Epidermal melanocyte (primary cell): ENCODE results near the gene AXL.
"Not testable (repeated sequence)": the region's sequence is repeated elsewhere in the genome, so short reads cannot be mapped to it uniquely, and the experiment has no call there.

Experiments used
- DNase-seq: peaks from one replicate; pipeline ENCODE4 v3.0.0; 2011; ENCODE audit warnings: low spot score; ENCODE audit not compliant: insufficient read length

Gene AXL

DNA sequence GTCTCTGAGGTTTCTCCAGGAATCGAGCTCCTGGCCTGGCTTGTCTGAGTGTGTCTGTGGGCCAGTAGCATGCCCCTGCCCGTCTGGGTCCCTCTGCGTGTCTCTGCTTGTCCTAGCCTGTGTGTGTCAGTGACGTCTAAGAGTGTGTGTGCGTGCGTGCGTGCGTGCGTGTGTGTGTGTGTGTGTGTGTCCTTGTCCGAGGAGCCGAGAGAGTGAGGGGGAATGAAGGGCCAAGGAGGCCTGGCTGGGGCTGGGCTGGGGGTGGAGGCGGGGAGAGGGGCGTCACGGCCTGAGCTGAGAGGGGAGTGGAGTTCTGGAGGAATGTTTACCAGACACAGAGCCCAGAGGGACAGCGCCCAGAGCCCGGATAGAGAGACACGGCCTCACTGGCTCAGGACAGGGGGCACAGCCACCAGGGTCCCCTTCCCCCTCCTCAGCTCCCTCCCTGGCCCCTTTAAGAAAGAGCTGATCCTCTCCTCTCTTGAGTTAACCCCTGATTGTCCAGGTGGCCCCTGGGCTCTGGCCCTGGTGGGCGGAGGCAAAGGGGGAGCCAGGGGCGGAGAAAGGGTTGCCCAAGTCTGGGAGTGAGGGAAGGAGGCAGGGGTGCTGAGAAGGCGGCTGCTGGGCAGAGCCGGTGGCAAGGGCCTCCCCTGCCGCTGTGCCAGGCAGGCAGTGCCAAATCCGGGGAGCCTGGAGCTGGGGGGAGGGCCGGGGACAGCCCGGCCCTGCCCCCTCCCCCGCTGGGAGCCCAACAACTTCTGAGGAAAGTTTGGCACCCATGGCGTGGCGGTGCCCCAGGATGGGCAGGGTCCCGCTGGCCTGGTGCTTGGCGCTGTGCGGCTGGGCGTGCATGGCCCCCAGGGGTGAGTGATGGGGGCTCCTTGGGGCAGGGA lies at the start of gene AXL:
AXL (plus strand) TSS at position 609 of the 893 bp plus-strand sequence; CDS start at position 779, 170 bp downstream.
- DNase-seq = peak; percentile 86

DNA sequence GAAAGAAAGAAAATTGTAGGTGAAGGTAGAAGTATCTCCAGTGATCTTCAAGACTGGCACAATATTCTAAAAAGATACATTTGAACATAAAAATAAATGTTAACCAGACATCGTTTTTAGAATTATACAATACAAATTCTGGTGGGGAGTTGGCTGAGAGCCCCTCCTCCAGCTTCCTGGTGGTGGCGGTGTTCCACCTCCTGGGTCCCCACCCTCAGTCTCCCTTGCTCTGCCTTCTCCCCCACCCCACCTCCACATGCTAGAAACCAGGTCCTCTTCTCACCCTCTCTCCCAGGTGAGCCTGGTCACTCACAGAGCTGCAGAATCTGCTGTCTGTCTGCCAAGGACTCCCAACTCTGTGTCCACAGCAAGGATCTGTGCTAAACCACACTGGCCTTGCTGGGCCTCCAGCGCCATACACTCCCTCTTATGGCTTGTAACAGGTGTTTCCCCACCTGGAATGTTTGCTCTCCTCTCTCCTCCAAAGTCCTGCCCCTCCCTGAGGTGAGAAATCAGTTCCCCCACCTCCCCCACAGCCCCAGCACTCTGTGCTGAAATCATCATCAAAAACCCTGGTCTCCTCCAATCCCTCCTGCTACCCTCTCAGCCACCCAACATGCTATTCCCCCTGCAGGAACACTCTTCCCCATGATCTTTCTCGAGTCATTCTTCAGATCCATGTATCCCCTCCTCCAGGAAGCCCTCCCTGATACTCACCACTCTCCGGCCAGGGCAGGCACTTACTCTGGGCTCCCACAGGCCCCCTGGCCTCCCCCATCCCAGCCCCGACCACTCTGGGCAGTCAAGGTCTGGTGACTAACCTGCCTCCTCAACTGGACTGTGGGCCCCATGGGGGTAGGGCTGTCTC lies 46.5 kb upstream of the AXL start:
- DNase-seq = no peak

DNA sequence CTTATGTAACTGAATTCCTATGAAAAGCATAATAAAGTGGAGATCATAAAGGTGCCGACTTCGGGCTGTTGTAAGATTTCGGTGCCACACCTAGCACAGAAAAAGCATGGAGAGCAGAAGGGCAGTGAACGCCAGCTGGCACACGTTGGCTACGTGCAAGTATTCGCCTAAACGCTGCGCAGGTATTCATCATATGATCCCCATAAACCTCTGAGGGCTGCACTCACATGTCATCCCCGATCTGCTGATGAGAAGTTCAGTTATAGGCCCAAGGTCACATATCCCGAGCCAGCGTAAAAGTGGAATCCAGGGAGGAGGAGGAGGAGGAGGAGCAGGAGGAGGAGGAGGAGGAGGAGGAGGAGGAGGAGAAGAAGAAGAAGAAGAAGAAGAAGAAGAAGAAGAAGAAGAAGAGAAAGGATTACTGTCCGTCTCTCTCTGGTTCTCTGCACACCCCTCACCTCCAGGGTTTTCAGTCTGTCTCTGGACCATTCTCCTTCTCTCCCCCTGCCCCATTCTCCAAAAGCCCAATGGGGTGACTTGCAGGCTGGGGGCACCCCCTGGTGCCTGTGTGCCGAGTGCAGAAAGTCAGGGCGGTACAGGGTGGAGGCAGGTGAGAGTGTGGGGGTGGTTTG lies 44.6 kb upstream of the AXL start:
- no peak for DNase-seq

DNA sequence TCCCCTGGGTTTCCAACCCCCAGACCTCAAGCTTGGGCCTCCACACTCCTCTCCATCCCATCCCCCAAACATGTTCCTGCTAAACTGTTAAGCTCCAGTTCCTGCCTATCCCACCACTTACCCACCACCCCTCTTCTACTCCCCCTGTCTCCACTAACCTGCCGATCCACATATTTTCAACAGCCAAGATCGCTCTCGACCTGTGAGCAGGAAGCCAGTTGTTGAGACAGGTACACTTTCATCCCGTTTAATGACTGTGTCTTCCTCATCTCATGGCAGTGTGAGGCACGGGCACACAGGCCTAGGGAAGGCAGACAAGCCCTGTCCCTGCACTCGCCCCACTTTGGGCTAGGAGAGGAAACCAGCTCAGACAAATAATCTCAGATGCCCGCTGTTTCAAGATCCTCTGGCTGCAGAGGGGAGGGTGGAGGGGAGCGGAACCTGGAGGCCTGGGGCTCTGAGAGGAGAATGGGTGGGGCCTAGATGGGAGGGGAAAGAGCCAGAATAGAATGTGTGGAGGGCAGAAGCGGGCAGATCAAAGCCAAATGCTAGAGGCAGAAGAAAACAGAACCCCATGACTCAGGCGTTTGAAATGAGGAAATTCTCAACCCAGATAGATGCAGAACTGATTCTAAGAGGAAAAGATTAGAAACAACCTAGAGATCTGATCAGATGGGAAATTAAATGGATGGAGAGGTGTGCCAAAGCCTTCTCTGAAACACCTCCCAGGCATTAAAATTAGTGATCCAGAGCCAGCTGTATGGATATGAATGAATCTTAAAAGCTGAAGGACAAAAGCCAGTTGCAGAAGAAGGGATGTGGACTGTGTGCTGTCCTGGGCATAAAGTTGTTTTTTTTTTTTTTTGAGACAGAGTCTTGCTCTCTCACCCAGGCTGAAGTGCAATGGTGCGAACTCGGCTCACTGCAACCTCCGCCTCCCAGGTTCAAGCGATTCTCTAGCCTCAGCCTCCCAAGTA lies 42.9 kb upstream of the AXL start:
- DNase-seq = peak; percentile 60

DNA sequence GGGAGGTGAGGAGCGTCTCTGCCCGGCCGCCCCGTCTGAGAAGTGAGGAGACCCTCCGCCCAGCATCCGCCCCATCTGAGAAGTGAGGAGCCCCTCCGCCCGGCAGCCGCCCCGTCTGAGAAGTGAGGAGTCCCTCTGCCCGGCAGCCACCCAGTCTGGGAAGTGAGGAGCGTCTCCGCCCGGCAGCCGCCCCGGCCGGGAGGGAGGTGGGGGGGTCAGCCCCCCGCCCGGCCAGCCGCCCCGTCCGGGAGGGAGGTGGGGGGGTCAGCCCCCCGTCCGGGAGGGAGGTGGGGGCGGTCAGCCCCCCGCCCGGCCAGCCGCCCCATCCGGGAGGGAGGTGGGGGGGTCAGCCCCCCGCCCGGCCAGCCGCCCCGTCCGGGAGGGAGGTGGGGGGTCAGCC lies 38.9 kb upstream of the AXL start:
- not testable (repeated sequence) for DNase-seq

DNA sequence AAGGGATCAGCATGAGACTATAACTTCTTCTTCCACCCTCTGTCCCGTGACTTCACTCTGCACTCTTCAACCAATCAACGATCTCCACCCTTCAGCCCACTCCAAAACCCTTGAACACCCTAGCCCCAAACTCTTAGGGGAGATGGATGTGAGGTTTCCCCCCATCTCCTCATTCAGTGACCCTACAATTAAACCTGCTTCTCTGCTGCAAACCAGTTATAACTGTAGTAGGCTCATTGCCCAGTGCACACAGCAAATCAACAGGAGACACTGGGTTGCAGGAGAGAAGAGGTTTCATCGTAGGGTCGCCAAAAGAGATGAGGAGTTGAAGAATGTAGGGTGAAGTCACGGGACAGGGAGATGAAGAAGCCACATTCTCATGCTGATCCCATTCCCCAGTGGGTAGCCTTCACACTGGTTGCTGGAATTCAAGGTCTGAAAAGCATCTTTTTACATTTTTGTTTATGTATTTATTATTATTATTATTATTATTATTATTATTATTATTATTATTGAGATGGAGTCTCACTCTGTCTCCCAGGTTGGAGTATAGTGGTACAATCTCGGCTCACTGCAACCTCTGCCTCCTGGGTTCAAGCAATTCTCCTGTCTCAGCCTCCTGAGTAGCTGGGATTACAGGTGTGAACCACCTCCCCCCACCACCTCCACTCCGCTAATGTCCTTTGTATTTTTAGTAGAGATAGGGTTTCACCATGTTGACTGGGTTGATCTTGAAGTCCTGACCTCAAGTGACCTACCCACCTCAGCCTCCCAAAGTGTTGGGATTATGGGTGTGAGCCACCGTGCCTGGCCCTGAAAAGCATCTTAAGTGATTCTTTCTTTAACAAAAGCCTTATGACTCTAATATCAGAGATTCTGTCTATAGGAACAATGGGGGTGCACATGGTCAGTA lies 31.8 kb upstream of the AXL start:
- DNase-seq = no peak

DNA sequence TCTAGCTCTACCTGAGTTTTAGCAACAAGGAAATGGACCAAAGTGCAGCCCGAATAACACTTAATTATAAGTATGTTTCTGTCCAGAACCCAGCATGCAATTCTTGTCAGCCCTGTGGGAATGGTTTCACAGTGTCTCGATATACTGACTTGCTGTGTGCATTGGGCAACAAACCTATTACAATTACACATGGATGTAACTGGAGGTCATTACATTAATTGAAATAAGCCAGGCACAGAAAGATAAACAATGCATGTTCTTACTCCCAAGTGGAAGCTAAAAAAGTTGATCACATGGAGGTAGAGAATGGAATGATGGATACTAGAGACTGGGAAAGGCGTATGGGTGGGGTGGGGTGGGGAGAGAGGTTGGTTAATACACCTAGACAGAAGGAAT lies 31.1 kb upstream of the AXL start:
- DNase-seq = no peak

DNA sequence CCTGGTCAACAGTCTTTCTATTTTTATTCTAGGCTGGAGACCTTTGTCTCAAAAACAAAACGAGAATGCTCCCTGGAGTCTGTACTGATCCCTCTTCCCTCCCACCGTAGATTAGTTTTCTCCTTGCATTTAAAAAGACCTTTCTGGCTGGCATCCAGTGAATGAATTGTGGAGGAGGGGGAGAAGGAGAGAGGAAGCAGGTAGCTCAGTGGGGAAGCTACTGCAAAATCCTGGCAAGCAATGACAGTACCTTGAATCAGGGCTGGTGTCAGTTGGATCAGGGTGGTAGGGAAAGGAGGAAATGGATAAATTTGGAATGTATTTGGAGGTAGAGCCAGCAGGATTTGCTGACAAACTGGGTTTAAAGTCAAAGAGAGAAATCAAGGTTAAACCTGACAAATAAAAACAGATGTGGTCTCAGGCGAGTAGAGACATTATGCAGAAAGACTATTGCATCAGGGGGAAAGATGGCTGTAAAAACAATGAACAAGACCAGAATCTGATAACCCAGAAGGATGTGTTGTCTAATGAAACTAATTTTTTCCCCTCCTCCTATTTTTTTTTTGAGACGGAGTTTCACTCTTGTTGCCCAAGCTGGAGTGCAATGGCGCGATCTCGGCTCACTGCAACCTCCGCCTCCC lies 29.5 kb upstream of the AXL start:
- DNase-seq = no peak

DNA sequence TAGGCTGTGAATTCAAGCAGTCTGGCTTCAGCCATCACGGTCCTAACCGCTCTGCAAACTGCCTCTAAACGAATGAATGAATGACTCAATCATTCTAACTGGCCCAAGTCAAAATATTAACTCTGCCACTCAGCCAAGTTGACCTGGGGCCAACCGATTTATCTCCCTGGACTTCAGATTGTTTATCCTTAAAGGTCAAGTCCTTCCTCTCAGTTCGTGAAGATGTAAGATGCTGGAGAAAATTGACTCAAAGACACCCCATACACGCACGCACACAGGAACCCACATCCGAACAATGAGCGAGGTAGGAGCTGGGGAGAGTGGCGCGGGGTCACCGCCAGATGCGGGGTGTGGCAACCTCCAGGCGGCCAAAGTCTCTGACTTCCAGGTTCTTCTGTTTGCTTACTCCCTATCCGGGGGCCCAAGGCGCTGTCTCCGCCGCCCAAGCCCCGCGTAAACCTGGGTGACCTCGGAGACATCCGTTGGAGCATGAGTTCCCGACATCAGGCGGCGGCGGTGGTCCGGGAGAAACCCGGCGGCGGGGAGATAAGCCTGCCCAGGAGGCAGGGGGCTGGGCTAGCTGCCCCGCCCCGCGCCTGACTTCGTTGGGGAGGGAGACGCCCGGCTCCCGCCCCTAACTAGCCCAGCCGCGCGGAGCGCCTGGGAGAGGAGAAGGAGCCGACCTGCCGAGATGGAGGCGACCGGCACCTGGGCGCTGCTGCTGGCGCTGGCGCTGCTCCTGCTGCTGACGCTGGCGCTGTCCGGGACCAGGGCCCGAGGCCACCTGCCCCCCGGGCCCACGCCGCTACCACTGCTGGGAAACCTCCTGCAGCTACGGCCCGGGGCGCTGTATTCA lies 26.2 kb upstream of the AXL start, which contains the start of gene CYP2S1:
CYP2S1 (plus strand) TSS at position 646 of the 856 bp plus-strand sequence; CDS start at position 692, 46 bp downstream.
- no peak for DNase-seq

DNA sequence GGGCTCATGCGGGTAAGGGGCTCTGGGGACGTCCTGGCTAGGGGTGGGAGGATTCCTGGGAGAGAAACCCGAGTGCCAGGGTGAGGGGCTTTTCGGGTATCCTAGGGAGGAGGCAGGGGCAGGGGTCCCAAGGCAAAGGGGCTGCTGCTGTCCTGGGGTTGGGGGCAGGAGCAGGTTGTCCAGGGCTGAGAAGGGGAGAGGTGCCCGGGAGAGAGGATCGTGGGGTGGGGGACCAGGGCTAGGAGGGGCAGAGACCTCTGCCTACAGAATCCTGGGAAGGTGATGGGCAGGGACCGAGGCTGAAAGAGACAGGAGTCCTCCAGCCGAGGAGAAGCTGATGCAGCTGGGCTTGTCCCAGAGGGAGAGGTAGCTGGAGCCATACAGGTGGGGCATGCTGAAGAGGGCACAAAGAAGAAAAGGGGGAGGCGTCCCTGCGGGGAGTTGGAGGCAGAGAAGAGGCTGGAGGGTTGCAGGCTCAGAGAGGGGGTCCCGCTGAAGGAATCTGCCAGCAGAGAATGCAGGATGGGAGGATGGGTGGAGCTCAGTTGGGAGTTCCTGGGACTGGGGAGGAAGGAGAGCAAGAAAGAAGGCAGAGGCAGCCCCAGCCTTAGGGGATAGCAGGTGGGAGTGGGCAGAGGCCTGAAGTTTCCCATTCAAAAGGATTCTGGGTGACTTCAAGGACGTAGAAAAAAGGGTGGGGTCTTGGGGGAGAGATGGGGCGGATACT lies 25.4 kb upstream of the AXL start:
- no peak for DNase-seq

DNA sequence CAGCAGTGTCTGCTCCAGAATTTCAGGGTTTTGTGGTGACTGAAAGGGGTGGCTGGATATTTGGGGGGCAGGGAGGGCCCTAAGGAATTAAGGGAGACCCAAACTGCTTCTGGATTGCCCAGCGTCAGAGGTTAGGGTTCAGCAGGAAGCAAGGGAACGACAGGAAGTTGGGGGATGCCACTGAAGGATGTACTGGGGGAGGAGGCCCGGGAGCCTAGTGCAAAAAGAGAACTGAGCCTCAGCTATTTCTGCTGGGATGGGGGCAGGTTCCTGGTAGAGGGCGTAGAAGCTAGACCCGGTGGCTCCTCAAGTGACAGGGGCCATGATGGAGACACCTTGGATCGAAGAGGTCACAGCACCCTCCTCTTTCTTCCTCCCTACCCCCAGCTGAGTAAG lies 24.9 kb upstream of the AXL start:
- no peak for DNase-seq

DNA sequence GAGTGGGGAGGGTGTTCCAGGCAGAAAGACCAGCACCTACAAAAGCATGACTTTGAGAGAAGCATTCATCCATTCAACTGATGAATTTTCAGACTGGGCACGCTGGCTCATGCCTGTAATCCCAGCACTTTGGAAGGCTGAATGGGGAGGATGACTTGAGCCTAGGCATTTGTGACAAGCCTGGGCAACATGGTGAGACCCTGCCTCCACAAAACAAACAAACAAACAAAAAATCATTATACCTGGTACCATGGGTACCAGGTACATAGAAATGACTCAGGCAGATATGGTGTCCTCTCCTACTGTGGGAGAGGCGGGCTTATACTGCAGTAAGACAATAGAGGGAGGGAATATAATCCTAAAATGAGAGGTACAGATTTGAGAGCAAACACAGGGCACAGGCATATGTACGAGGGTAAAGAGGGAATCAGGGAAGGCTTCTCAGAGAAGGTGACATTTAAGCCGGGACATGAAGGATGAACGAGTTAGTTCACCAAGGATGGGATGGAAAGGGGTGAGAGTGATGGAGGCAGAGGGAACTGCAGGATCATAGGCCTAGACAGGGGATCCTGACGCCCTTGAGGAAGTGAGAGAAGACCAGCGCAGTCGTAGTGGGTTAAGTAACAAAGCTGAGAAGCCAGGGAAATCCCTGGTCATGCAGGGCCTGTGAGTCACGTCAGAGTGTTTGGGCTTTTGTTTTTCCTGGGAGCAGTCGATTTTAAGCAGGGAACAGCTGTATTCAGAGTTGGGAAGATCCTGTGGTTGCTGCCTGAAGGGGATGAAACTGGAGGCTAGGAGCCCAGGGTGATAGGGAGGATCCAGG lies 23.1 kb upstream of the AXL start:
- no peak for DNase-seq

DNA sequence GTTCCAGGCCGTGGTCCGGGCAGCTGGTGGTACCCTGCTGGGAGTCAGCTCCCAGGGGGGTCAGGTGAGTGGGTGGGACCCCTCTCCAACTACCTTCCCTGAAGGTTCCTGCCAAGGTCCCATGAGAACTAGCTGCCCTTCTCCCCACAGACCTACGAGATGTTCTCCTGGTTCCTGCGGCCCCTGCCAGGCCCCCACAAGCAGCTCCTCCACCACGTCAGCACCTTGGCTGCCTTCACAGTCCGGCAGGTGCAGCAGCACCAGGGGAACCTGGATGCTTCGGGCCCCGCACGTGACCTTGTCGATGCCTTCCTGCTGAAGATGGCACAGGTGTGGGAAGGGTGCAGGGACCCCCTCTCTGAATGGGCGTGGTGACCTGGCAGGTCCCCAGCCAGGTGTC lies 20.5 kb upstream of the AXL start:
- DNase-seq = no peak

DNA sequence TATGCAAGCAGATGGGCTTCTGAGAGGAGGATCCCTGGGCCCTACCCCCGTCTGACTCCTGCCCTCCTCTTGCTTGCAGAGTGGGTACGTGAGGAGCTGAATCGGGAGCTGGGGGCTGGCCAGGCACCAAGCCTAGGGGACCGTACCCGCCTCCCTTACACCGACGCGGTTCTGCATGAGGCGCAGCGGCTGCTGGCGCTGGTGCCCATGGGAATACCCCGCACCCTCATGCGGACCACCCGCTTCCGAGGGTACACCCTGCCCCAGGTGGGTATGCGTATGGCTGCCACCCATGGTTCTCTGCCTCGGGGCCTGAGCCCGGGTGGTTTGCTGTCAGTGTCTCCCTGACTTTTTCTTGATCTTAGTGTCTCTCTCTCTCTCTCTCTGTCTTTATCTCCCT lies 15.7 kb upstream of the AXL start:
- no peak for DNase-seq

DNA sequence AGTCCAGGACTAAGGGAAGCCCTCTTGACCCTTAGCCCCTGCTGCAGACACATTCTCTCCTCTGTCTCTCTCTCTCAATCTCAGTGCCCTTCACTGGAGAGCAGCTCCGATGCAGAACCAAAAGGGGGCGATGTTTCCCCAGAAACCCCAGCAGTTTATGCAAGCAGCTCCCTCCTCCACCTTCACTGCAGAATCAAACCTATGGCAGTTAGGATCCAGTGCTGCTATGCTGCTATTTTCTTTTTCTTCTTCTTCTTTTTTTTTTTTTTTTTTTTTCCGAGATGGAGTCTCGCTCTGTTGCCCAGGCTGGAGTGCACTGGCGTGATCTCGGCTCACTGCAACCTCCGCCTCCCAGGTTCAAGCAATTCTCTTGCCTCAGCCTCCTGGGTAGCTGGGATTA lies 14.7 kb upstream of the AXL start:
- DNase-seq = peak; percentile 80

DNA sequence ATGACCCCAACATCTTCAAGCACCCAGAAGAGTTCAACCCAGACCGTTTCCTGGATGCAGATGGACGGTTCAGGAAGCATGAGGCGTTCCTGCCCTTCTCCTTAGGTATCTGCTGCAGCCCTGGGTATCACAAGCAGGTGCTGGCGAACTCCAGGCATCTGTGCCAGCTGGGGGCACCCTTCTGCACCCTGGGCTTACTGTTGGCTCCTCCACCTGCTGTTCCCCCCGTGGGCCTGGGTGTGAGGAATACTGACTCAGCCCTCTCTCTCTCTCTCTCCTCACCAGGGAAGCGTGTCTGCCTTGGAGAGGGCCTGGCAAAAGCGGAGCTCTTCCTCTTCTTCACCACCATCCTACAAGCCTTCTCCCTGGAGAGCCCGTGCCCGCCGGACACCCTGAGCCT lies 13.0 kb upstream of the AXL start:
- DNase-seq = no peak

DNA sequence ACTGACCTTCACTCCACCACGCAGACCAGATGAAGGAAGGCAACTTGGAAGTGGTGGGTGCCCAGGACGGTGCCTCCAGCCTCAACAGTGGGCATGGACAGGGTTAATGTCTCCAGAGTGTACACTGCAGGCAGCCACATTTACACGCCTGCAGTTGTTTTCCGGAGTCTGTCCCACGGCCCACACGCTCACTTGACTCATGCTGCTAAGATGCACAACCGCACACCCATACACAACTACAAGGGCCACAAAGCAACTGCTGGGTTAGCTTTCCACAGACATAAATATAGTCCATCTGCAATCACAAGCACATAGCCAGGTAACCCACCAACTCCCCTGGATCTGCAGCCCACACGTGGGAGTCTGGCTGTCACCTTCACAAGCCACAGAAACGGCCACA lies 12.6 kb upstream of the AXL start:
- no peak for DNase-seq
